ES-I3 (cell line): ENCODE measurements around the gene WBP2.
"Not testable (repeated sequence)": the region's sequence is repeated elsewhere in the genome, so short reads cannot be mapped to it uniquely, and the experiment has no call there.

Experiments
- H3K36me3 ChIP-seq: 2 replicates; pipeline ENCODE4 v1.6.1; 2013; ENCODE audit warnings: mild to moderate bottlenecking, low read length, control low read depth, moderate library complexity; ENCODE audit not compliant: insufficient read depth
- H3K4me1 ChIP-seq: 2 replicates; pipeline ENCODE4 v1.6.1; 2013; ENCODE audit warnings: mild to moderate bottlenecking, control low read depth, low read length; ENCODE audit not compliant: insufficient read depth
- H3K9ac ChIP-seq: 2 replicates; pipeline ENCODE4 v1.6.1; 2013; ENCODE audit warnings: low read depth, mild to moderate bottlenecking, low read length, moderate library complexity
- H3K9me3 ChIP-seq: 2 replicates; pipeline ENCODE4 v1.6.1; 2013; ENCODE audit warnings: mild to moderate bottlenecking, low read length, moderate library complexity; ENCODE audit not compliant: control insufficient read depth, insufficient read depth

WBP2 gene

DNA sequence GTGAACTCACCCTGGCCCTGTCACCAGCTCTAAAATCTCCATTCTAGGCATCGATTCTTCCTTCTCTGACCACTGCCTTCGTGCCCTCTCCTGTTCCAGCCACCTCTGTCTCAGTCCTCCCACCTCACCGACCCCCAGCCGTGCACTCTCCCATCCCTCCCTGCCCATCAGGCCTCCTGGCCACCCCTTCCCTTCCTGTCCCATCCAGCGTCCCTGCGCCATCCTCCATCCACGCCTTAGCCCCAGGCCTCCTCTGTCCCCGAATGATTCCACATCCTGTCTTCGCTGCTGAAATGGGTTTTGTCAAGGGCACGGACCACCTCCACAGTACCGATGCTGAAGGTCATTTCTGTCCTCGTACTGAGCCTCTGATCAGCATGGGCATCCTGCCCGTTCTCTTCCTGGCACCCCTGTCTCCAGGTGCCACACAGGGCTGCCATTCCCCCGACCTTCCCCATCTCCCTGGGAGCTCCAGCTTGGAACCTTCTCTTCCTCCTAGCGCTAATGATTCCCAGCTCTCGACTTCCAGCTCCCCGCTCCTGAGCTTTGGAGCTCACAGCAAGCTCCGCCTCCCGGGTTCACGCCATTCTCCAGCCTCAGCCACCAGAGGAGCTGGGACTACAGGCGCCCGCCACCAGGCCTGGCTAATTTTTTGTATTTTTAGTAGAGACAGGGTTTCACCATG is 39.1 kb upstream of the WBP2 start:
- no peaks in the 10 kb centered on the region for H3K9me3 ChIP-seq
- peak overlapping the region; percentile 77; the same call in 1 of the 2 replicates for H3K9ac ChIP-seq
- H3K4me1 ChIP-seq, result peaks cover 20% of the 10 kb centered on the region; the same call in 1 of the 2 replicates
- no peaks in the 10 kb centered on the region; the same call in 1 of the 2 replicates for H3K36me3 ChIP-seq

DNA sequence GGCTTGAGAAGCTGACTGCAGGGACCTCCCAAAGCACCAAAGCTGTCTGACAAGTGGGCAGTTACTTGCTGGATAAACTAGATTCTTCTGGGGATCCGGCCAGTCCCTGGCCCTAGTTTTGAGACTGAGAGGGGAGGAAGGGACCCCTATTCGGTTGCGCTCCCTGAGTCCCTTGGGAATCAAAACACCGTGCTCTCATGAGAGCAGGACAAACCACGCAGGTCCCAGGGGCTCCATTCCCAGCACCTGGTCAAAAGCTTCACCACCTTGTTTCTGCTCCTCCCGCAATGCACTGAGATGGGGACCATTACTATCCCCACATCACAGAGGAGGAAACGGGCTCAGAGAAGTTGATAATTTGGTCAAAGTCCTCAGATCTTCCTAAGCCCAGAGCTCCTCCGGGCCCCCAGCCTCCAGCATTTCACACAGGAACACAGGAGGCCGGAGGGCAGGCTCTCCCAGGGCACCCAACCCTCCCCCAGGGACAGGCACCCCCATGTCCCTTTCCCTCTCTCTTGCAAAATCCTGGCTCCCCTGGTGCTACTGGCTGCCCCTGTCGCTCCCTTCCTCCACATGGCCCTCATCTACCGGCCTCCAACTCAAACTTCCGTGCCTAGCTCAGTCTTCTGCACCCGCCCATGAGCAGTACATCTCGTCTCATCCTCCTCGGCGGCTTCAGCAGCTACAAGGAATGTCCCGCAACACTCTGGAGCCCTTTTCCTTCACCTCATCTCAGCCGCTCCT is 38.3 kb upstream of the WBP2 start:
- Histone ChIP-seq H3K4me1 (peaks cover 20% of the 10 kb centered on the region; the same call in 1 of the 2 replicates), H3K9me3 (no peaks in the 10 kb centered on the region), H3K36me3 (no peaks in the 10 kb centered on the region; the same call in 1 of the 2 replicates), H3K9ac (no peak overlapping the region)

DNA sequence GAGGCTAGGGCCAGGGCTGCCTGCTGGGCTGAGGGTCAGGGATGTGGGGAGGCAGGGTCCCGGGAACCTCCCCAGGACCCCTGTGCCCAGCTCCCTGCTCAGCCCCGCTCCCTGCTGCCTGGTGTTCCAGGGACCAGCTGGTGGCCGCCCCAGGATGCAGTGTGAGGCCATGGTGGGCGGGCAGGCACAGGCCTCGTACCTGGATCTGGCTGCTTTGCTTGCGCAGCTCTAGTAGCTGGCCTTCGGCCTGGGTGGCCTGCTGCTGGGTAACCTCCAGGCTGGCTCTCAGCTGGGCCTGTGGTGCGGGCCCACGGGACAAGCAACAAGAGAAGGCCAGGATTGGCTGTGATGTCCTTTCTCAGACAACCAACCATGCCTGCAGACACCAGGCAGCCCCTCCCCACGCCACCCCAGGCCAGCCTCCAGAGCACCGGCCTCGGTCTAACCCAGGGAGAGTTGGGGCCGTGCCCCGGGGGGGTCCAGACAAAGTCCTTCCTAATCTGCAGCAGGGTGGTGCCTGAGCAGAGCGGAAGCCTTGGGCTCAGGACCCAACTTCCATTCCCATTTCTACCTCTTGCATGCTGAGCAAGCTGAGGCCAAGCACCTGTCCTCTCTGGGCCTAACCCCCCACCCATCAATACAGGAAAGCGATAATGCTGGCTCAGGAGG is 37.6 kb upstream of the WBP2 start:
- H3K36me3 ChIP-seq, result no peaks in the 10 kb centered on the region; the same call in 1 of the 2 replicates
- no peak overlapping the region for H3K9ac ChIP-seq
- no peaks in the 10 kb centered on the region for H3K9me3 ChIP-seq
- peaks cover 20% of the 10 kb centered on the region; the same call in 1 of the 2 replicates for H3K4me1 ChIP-seq

DNA sequence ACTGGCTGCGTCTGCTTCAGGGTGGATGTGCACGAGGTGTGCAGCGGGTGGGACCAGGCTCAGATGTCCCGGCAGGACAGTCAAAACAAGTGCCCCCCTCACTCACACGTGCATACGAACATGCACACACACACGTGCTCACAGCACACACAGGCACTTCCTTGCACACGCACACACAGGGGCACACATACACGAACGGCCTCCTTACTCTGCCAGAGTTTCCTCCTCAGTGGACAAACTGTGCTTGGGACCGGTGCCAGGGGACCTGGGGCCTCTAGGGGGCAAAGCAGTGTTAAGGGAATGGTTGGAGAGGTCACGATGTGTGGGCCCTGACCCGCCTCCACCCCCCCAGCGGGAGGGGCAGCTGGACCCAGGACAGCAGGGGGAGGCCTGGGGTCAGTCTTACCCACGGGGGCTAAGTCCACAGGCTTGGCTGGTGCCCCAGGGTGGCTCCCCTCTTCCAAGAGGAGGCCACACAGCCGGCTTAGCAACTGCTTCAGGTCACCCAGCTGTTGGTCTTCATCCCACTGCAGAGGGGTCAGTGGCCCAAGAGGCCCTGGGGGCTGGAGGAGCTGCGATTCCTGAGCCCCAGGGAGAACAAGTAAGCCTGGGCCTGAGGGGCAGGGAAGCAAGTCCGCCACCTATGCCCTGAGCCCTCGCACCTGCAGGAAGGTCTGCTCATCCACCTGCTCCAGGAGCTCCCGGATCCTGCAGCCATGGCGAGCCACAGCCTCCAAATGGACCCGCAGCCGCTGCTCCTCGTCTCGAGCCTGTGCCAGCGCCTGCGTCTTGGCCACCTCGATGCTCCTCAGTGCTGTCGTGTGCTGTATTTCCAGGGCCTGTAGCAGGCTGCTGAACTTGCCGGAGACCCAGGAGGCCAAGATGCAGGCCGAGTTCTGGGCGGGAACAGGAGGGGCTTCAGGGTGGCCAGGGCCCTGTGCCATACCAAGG is 36.7 kb upstream of the WBP2 start:
- Histone ChIP-seq H3K4me1 (peaks cover 20% of the 10 kb centered on the region; the same call in 1 of the 2 replicates), H3K9ac (no peak overlapping the region), H3K9me3 (no peaks in the 10 kb centered on the region), H3K36me3 (no peaks in the 10 kb centered on the region; the same call in 1 of the 2 replicates)

DNA sequence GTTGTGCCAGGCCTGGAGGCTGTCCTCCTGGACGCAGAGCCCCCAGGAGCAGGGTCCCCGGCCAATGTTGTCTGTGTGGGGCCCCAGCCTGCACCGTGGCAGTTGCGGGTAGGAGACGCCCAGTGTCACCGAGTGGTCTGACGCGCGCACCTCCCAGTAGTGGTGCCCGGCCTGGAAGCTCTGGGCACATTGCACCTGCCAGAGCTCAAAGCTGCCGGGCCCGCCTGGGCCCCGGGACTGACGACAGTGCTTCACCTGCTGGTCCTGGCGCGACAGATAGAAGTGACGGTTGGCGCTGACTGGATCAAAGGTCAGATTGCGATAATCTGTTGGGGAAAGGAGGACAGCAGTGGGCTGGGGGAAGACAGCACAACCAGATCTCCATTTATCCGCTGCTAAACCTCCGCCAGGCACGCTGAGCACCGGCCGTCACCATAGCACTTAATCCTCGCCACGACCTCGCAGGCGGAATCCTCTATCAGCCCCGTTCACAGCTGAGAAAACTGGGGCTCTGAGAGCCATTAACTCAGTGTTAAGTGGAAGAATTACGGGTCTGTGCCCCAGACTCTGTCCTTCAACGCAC is 36.0 kb upstream of the WBP2 start:
- no peak overlapping the region for H3K9ac ChIP-seq
- no peaks in the 10 kb centered on the region for H3K9me3 ChIP-seq
- H3K36me3 ChIP-seq, result no peaks in the 10 kb centered on the region; the same call in 1 of the 2 replicates
- peaks cover 20% of the 10 kb centered on the region; the same call in 1 of the 2 replicates for H3K4me1 ChIP-seq

DNA sequence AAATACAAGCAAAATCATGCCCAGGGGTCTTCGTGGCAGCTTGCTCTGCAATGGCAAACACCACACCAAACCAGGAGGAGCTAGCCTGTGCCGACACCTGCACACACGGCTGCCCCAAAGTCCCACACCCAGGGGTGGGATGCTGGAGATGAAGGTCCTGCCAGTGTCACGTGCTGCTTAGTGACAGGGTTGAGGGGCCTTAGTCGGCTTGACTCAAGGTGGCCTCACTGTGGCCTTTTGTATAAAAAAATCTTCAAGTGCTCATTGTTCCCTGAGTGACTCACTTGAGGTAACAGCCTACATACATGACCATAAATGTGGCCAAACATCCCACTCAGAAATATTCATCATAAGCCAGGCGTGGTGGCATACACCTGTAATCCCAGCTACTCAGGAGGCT is 34.3 kb upstream of the WBP2 start:
- H3K4me1 ChIP-seq, result peaks cover 8% of the 10 kb centered on the region; the same call in 1 of the 2 replicates
- H3K36me3 ChIP-seq, result no peaks in the 10 kb centered on the region; the same call in 1 of the 2 replicates
- no peak overlapping the region for H3K9ac ChIP-seq
- no peaks in the 10 kb centered on the region for H3K9me3 ChIP-seq

DNA sequence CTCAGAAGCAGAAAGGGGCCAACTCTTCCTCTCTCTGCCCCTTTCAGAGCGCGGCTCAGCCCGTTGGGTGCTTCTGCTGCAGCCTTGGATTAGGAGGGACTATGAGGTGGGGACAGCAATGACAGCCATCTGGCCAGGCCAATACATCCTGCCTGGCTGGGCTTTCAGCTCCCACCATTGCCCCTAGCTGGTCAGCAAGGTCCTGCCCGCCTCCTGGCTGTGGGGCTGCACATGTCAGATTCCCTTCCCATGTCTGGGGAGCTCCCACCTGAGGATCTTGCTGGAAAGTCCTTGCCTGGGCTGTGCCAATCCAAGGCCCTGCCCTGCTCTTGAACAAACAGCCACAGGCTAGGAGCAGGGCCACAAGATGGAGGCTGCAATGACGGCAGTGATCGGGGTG is 33.3 kb upstream of the WBP2 start:
- Histone ChIP-seq H3K36me3 (no peaks in the 10 kb centered on the region; the same call in 1 of the 2 replicates), H3K9ac (no peak overlapping the region), H3K9me3 (no peaks in the 10 kb centered on the region), H3K4me1 (no peaks in the 10 kb centered on the region)

DNA sequence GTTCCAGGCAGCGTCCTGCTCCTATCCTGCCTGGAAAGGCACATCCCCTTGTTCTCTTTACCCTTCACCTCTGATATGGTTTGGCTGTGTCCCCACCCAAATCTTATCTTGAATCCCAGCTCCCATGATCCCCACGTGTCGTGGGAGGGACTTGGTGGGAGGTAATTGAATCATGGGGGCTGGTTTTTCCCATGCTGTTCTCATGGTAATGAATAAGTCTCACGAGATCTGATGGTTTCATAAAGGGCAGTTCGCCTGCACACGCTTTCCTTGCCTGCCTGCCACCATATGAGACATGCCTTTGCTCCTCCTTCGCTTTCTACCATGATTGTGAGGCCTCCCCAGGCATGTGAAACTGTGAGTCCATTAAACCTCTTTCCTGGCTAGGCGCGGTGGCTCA is 30.7 kb upstream of the WBP2 start:
- not testable (repeated sequence) for H3K36me3 ChIP-seq, H3K9me3 ChIP-seq, H3K9ac ChIP-seq, H3K4me1 ChIP-seq

DNA sequence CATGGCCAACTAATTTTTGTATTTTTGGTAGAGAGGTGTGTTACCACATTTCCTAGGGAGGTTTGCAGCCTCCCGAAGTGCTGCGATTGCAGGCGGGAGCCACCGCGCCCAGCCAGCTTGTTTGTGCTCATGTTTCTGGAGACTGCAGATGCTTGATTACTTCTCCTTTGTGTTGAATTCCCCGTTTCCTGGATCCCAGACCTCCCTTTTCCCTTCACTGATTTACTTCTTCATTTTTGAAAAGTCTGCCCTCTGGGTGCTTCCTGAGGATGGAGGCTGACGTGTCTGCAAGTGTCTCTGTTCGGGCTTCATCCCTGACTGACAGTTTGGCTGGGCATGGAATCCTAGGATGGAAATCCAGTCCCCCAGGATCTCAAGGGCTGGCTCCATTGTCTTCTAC is 30.3 kb upstream of the WBP2 start:
- no peaks in the 10 kb centered on the region for H3K9me3 ChIP-seq
- H3K4me1 ChIP-seq, result no peaks in the 10 kb centered on the region
- H3K36me3 ChIP-seq, result no peaks in the 10 kb centered on the region; the same call in 1 of the 2 replicates
- no peak overlapping the region; the same call in 1 of the 2 replicates for H3K9ac ChIP-seq

DNA sequence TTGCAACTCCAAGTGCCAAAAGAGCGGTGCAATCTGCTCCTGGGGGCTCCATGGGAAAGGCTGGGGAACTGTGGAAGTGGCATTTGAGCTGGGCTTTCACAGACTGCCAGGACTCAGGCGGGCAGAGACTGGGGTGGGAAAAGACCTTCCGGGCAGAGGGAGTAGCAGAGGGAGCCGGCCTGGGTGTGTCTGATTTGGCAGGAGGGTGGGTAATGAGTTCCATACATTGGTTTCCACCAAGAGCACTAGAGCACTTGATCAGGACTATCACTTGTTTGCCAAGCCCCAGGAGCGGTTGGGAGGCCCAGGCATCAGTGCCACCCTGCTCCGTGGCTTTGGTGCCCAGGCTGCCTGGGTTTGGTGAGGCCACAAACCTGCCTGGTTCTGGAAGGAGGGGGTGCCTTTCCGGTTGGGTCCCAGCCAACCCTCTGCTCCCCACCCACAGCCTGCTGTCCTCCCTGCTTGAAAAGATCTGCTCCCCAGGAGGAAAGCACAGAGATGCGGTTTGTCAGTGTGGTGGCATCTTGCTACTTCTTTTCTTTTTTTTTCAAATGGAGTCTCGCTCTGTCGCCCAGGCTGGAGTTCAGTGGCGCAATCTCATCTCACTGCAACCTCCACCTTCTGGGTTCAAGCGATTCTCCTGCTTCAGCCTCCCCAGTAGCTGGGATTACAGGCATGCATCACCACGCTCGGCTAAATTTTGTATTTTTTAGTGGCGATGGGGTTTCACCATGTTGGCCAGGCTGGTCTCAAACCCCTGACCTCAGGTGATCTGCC is 26.7 kb upstream of the WBP2 start:
- Histone ChIP-seq H3K9me3 (no peaks in the 10 kb centered on the region), H3K9ac (no peak overlapping the region), H3K36me3 (no peaks in the 10 kb centered on the region), H3K4me1 (peaks cover 1% of the 10 kb centered on the region; the same call in 1 of the 2 replicates)

DNA sequence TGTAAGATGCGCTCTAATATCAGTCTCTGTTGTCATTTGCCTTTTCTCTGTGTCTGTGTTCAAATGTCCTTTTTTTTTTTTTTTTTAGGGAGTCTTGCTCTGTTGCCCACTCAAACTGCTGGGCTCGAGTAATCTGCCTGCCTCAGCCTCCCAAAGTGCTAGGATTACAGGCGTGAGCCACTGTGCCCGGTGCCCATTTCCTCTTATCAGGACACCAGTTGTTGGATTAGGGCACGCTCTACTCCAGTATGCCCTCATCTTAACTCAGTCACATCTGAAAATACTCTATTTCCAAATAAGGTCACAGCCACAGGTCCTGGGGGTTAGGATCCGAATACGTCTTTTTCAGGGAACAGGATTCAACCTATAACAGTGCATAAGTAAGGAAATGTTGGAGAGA is 25.1 kb upstream of the WBP2 start:
- H3K4me1 ChIP-seq, result peaks cover 13% of the 10 kb centered on the region; the same call in 1 of the 2 replicates

DNA sequence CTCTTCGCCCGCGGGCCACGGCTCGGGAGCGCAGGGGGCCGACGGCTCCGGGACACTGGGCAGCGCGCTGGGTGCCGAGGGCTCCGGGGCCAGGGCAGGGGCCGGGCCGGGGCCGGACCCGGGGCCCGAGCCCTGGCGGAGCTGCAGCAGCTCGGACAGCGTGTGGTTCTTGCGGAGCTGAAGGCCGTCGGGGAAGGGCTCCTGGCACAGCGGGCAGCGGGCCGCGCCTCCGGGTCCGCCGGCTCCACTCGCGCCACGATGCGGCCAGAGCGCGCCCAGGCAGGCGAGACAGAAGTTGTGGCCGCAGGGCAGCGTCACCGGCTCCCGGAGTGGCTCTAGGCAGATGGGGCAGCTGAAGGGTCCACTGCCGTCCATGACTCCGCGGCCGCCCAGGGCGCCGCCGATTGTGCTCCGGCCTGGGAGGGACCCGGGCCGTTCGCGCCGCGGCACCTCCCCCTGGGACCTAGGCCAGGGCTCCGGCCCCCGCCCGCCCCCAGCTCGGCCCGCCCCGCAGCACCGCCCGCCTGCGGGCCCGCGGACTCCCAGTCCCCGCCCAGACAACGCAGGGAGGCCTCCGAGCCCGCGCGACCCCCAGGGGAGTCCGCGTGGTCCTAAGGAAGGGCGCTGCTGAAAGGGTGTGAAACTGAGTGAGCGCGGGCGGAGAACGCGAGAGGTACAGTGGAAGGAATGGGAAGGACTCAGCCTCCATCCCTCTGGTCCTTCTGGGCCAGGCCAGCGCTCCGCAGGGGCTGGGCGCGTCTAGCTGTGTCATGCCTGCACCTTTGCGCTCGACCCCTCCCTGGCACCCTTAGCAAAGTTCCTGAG is 23.3 kb upstream of the WBP2 start, which contains the start of gene TRIM47:
Gene TRIM47 (minus strand): TSS at position 408 of the 825 bp plus-strand sequence. CDS start 33 bp downstream, at position 375.
- peaks cover 13% of the 10 kb centered on the region; the same call in 1 of the 2 replicates for H3K4me1 ChIP-seq

More for the DNA sequence above, 25.1 kb upstream of the WBP2 start:
- Histone ChIP-seq H3K36me3 (no peaks in the 10 kb centered on the region), H3K9ac (no peak overlapping the region), H3K9me3 (no peaks in the 10 kb centered on the region)

More for the DNA sequence above, 23.3 kb upstream of the WBP2 start, which contains the start of gene TRIM47:
- no peaks in the 10 kb centered on the region for H3K9me3 ChIP-seq
- peak within 1 kb of the TSS; percentile 69 for H3K9ac ChIP-seq
- H3K36me3 ChIP-seq, result no peaks in the 10 kb centered on the region
